ENCODE measurements around the gene WAS.

GRCh38 chrX:48667509-48667908 lies 16.1 kb upstream of the WAS start:
- no peak for TF ChIP-seq CTCF (IDR thresholded peaks at IDR 0.05)
- no peak for TF ChIP-seq EZH2 (IDR thresholded peaks at IDR 0.05; ENCODE audit: borderline replicate concordance, insufficient read depth, low read depth, low read length, poor library complexity, severe bottlenecking)

Data from B cell (primary cell).